Body of pancreas (tissue), 4 donors: ENCODE results near the gene VMP1.

Experiments used
- POLR2A ChIP-seq, 3 donors: fragments of 450-650 bp; IDR thresholded peaks; one replicate each; pipeline ENCODE4 v1.6.1; 2016; ENCODE audit warnings: antibody characterized with exemption in 3 of 3, mild to moderate bottlenecking in 2 of 3
- TF ChIP-seq, protein P1 (sequence below), 7 experiments: fragments of 450-650 bp in 4 of 7; fragments of 200-600 bp in 3 of 7; sonication (generic) in 3 of 7; IDR thresholded peaks; one replicate each; pipeline ENCODE4 v1.5.1; 2016 to 2019; ENCODE audit warnings: antibody characterized with exemption in 7 of 7

DNA sequence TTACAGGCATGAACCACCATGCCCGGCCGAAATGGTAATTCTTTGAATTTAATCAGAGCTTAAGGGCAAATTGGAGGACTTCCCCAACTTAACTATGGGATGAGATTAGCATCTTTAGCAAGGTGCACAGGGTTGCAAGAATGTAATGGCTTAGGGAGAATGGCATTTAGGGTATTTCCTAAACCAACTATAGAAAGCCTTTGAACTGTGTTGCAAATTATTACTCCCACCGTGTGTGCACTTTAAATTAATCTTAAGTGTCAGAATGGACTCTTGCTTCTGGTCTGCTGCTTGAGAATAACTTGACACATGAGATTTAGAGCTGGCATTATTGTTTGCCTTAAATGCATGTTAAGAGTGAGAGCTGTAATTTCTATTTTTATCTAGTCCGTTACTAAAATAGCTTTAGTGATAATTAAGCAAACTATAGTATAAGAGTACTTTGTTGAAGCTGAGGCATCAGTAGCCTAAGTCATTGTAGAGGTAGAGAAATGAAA, 125.5 kb downstream of the VMP1 start:
- TF ChIP-seq, protein P1, sequence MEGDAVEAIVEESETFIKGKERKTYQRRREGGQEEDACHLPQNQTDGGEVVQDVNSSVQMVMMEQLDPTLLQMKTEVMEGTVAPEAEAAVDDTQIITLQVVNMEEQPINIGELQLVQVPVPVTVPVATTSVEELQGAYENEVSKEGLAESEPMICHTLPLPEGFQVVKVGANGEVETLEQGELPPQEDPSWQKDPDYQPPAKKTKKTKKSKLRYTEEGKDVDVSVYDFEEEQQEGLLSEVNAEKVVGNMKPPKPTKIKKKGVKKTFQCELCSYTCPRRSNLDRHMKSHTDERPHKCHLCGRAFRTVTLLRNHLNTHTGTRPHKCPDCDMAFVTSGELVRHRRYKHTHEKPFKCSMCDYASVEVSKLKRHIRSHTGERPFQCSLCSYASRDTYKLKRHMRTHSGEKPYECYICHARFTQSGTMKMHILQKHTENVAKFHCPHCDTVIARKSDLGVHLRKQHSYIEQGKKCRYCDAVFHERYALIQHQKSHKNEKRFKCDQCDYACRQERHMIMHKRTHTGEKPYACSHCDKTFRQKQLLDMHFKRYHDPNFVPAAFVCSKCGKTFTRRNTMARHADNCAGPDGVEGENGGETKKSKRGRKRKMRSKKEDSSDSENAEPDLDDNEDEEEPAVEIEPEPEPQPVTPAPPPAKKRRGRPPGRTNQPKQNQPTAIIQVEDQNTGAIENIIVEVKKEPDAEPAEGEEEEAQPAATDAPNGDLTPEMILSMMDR (IDR thresholded peaks at IDR 0.05): no peak
- TF ChIP-seq POLR2A (IDR thresholded peaks at IDR 0.05): no peak
